ENCODE data around the gene SDK1.
"Not testable (repeated sequence)": the region's sequence is repeated elsewhere in the genome, so short reads cannot be mapped to it uniquely, and the experiment has no call there.

Gene SDK1

GRCh38 chr7:4244635-4245034, 943.6 kb downstream of the SDK1 start:
- no peak for DNase-seq

GRCh38 chr7:4245135-4245865, 944.2 kb downstream of the SDK1 start:
- DNase-seq: no peak

DNA sequence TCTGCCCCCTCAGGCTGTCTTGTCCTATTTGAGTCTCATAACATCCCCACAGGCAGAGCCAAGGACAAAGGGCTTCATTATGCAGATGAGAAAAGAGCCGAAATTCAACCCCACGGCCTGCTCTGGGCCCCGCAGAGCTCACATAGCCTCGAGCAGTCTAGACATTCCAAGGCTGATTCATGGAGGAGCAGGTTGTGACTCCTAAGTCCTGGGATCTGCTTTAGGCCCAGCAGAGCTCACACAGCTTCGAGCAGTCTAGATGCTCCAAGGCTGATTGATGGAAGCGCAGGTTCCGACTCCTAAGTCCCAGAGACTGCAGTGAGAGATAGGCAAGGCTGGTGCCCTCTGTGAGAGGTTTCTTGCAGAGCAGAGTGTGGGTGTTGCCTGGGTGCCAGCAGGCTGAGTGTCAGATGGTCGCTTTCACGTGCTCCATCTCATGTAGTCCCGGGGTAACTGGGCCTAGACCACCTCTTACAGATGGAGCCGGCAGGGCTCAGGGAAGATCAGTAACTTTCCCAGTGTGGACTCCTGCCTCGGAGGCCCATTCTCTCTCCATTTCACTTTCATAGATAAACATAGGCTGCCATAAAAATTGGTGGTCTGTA, 944.9 kb downstream of the SDK1 start:
- no peak for DNase-seq

GRCh38 chr7:4246536-4246935, 945.5 kb downstream of the SDK1 start:
- DNase-seq: no peak

- DNase-seq: no peak
Observed at GRCh38 chr7:4247106-4247876, 946.2 kb downstream of the SDK1 start.

GRCh38 chr7:4248295-4248694, 947.2 kb downstream of the SDK1 start:
- DNase-seq: no peak

- no peak for DNase-seq
Observed at GRCh38 chr7:4249241-4249640, 948.2 kb downstream of the SDK1 start.

DNA sequence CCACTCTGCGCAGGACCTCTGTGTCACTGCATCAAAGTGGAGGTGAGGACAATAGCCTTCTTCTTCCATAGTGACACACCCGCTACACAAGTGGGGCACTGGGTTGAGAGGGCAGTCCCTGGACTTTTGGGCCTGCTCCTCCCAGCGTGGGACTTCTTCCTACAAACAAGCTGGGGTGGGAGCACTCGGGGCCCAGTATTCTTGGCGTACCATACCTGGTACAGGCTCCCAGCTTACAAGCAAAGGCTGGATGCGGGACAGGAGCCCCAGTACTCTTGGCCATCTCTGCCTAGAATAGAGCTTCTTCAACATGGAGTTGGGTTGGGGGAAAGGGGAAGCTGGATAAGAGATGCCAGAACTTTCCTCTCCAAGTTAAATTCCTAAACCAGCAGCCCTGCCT, 954.3 kb downstream of the SDK1 start:
- DNase-seq: no peak

GRCh38 chr7:4256286-4256685, 955.2 kb downstream of the SDK1 start:
- DNase-seq: no peak

- no peak for DNase-seq
Observed at GRCh38 chr7:4257146-4258111, 956.4 kb downstream of the SDK1 start.

- not testable (repeated sequence) for DNase-seq
Observed at GRCh38 chr7:4260116-4260515, 959.1 kb downstream of the SDK1 start.

GRCh38 chr7:4260867-4261600, 960.0 kb downstream of the SDK1 start:
- DNase-seq: no peak

- DNase-seq: no peak
Observed at GRCh38 chr7:4261601-4261960, 960.5 kb downstream of the SDK1 start.

- DNase-seq: not testable (repeated sequence)
Observed at GRCh38 chr7:4264206-4264605, 963.2 kb downstream of the SDK1 start.

DNA sequence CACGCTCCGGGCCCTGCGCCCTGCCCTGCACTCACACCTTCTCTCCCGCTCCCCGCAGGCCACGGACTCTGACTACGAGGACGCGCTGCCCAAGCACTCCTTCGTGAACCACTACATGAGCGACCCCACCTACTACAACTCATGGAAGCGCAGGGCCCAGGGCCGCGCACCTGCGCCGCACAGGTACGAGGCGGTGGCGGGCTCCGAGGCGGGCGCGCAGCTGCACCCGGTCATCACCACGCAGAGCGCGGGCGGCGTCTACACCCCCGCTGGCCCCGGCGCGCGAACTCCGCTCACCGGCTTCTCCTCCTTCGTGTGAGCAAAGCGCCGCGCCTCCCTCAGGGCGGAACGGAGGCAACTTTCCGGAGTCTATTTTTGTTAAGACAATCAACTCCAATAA, 964.0 kb downstream of the SDK1 start:
- DNase-seq: no peak

DNA sequence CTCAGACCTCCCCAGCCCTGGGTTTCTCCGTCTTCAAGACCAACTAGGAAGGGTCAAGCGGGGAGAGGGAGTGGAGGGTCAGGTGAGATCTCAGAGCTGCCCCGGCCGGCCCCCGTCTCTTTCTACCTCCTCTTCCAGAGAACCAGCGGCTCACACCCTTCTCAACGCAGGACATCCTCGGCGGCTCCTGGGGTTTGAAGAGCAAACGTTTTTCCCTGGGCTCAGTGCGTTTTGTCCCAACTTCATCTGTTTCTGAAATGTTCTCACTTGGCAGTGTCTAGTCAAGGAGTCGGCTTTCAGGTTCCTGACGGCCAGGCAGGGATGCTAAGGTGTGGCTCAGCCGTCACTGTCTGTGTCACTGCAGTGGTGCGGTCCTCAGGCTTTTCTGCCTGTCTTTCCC, 964.6 kb downstream of the SDK1 start:
- DNase-seq: no peak

GRCh38 chr7:4266270-4267040, 965.4 kb downstream of the SDK1 start:
- DNase-seq: no peak

GRCh38 chr7:4267341-4268039, 966.4 kb downstream of the SDK1 start:
- no peak for DNase-seq

GRCh38 chr7:4268040-4268965, 967.3 kb downstream of the SDK1 start:
- no peak for DNase-seq

DNA sequence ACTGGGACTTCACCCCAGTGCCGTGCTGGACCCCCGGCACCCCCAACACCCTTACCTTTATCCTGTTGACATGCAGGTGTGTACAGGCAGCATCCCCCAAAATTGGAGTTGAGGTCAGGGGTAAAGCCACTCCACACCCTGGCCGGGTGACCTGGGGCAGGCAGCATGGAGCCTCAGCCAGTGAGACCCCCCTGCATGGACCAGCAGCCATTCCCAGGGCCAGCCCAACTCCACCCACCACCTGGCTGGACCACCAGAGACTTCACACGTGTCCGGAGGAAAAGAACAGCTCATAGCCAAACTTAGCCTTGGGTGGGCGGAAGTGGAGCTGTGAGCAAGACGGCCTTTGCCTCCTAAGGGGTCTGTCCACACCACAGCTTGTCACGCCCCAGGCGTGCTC, 968.0 kb downstream of the SDK1 start:
- no peak for DNase-seq
